HG03175 (cell line): Measurements from ENCODE around the gene CFAP410.

Source experiments
- ATAC-seq: cut with Tn5 transposase; IDR thresholded peaks from one replicate; pipeline ENCODE4 v1.9.1; 2021; ENCODE audit warnings: mild to moderate bottlenecking, moderate library complexity; ENCODE audit not compliant: unreplicated experiment

Gene CFAP410

DNA sequence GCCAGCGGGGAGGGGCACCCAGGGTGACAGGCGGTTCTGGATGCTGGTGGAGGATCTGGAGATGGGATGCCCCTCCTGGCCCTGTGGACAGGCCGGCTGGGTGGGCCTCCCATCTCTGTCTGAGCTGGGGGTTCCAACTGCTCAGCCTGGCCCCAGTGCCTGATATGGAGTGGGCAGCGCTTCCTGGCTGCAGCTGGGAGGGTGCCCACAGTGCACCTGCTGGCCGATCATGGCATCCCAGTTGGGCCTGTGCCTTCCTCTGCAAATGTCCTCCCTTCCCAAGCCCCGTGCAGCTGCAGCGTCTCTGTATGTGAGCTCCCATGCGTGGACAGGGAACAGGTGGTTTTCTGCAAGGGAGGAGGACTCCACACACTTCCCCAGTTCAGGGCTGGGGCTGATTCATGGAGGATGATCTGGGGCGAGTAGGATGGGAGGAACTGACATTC is 37.2 kb downstream of the CFAP410 start:
- ATAC-seq = no peak

DNA sequence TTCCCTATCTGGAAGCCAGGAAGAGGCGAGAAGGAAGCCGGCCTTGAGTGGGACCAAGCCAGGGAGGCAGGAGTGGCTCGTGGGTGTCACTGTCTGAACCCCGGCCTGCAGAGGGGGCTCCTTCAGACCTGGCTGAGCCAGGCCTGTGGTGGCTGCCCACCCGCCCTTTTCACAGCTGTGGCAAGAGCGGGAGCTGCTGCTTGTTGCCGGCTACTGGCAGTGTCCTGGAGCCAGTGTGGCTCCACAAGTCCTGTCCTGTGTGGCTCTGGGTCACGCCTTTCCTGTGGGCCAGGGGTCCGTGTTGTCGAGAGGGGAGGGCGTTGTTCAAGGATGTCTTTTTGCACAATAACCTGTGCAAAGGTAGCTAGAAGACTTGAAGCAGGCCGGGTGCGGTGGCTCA is 38.0 kb downstream of the CFAP410 start:
- ATAC-seq = no peak

DNA sequence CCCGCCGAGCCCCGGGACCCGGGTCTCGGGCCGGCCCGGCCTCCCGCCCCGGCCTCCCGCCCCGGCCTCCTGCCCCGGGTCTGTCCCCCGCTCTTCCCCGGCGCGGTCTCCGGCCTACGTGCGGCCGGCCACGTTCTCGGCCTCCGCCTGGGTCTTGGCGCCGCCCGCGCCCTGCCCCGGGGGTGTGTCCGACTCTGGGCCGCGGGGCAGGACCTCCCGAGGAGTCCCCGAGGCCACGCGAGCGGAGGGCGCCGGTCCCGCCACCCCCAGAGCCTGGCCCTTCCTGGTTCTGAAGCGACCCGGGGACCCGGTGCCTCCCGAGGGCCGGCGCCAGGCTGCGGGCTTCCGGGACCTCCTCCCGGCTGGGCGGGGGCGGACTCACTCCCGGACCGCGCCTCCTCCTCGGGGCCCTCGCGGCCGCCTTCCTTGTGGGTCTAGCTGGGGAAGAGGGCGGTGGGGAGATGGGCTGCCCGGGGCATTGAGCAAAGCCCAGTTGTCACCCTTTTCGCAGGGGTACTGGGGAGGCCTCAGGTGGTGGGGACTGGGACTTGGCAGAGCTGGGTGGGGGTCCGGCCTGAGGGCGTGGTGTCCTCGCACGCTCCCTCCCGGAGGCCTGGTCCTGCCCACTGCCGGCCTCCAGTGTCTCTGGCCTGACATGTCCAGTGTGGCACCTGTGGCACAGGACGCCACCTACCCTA is 38.8 kb downstream of the CFAP410 start:
- peak; percentile 27 for ATAC-seq

DNA sequence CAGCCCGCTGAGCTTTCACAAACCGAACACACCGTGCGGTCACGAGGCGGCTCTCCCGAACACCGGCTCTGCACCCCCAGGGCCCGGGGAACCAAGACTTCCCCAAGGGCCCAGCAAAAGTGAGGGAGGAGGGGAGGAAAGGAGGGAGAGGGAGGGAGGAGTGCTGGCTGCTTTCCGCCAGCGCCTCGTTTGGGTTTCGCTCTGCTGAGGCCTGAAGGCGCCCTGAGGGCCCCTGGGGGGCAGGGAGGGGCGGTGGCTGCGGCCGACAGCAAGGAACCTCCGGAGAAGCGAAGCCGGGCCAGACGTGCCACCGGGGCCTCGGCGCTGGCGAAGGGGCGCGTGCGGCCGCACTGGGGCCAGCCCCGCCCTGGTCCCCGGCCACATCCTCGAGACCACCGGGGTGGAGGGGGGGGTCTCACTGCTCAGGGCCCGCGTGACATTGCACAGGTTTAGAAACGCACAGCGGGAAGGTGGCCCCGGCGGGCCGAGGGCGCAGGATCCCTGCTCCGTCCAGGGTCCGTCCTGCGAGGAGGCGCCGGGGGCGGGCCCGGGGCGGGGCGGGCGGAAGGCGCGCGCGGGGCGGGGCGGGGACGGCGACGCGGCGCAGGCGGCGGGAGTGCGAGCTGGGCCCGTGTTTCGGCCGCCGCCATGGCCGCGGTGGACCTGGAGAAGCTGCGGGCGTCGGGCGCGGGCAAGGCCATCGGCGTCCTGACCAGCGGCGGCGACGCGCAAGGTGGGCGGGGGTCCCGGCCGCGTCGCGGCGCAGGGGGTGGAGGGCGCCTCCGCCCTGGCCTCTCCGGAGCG is 39.5 kb downstream of the CFAP410 start, which contains the start of gene PFKL:
TSS of gene PFKL (plus strand) at position 596 of the 804 bp plus-strand sequence. CDS start at position 649, 53 bp downstream.
- ATAC-seq = peak; percentile 61

DNA sequence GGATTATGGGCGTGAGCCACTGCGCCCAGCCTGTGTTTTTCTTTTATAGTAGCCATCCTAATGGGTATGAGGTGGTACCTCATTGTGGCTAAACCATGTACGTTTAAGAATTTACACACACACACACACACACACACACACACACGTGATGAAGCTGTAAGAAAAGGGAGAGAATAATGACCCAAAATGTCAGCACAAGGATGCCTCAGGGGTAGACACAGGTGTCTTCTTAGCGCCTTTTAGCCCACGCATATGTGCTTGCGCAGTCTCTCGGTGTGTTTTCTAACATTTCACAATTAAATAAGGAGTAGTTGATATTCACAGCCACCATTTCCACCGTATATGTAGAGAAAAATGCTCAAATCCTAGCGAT is 40.1 kb downstream of the CFAP410 start:
- ATAC-seq = no peak

DNA sequence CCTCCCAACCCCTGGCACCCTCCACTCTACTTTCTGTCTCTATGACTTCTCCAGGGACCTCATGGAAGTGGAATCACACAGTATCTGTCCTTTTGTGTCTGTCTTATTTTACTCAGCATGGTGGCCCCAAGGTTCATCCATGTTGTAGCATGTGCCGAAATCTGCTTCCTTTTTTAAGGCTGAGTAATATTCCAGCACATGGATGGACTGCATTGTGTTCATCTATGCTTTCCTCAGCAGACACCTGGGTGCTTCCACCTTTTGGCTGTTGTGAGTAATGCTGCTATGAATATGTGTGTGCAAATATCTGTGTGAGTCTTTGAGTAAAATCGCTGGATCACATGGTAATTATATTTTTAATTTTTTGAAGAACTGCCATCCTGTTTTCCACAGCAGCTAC is 40.9 kb downstream of the CFAP410 start:
- ATAC-seq = no peak

DNA sequence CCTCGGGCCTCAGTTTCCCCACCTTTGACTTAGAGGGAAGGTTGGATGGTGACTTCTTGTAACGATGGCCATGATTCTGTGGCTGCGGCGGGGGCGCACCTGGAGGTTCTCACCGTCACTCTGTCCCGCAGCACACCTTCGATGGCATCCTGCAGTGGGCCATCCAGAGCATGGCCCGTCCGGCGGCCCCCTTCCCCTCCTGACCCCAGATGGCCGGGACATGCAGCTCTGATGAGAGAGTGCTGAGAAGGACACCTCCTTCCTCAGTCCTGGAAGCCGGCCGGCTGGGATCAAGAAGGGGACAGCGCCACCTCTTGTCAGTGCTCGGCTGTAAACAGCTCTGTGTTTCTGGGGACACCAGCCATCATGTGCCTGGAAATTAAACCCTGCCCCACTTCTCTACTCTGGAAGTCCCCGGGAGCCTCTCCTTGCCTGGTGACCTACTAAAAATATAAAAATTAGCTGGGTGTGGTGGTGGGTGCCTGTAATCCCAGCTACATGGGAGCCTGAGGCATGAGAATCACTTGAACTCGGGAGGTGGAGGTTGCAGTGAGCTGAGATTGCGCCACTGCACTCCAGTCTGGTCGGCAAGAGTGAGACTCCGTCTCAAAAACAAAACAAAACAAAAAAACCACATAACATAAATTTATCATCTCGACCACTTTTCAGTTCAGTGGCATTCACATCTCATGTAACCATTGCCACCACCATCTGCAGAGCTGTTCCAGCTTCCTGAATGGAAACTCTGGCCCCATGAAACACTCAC is 41.5 kb downstream of the CFAP410 start:
- no peak for ATAC-seq

DNA sequence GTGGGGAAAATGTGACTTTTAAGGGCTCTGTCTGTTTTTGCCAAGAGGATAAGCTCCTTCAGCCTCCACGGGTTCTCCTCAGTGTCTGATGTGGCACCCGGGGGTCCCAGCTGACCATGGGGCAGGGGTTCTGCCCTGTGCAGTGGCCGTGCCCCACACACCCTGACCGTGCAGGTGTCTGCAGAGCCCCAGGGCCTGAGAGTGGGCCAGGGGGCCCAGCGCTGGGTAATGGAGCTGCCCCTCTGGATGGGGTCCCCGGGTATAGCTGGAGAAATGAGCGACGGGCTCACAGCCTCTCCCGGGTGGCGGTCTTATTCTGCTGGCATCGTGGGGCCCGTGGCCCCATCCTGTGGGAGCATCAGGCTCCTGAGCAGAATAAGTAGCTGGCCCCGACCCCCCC is 42.3 kb downstream of the CFAP410 start:
- ATAC-seq = no peak

DNA sequence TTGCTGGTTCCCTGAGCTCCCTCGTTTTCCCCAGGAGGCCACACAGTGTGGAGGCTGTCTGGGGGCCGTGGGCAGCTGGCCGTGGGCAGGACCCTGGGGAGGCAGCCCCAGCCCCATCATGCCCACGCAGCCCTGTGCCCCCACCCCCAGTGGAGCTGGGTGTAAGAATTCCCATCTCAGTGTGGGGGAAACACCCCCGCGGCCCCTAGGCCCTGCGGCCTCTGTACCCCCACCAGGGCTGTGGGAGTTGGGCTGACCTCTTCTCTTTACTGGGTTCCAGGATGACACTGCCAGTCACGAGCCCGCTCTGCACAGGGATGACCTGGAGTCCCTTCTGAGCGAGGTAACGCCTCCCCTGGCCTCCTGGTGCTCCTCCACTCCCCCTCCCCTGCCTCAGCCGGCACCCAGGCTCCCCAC is 43.1 kb downstream of the CFAP410 start:
- no peak for ATAC-seq

DNA sequence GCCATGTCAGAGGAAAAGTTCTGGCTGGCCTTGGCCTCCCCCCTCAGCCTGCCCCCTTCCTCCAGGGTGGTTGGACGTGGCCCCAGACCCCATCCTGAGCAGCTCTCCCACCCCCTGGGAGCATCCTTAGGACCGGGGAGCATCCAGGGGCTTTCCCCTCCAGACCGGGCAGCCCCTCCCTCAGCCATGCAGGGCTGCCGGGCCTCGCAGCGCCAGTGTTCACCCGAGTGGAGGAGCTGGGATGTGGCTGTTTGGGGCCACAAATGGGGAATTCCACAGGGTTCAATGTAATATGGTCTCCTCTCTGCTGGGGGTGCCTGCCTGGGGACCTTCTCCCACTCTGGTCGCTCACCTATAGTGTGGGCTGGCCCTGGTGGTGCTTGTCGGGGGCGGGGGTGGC is 43.5 kb downstream of the CFAP410 start:
- ATAC-seq = no peak

DNA sequence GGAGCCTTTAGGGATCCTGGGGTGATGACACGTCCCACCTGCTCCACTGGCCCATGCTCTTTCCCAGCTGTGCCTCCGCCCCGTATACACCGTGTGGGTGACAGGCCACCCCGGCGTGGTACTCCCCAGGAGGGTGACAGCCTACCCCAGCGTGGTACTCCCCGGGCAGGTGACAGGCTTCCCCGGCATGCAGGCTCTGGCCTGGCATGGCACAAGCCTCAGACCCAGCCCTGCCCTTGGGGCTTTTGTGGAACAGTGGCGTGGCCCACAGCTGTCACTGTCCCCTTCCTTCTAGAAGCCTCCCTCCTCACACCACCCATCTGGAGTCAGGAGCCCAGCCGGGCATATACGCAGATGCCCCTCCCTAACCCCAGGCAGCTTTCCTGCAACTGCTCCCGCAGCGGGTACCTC is 44.0 kb downstream of the CFAP410 start:
- no peak for ATAC-seq

DNA sequence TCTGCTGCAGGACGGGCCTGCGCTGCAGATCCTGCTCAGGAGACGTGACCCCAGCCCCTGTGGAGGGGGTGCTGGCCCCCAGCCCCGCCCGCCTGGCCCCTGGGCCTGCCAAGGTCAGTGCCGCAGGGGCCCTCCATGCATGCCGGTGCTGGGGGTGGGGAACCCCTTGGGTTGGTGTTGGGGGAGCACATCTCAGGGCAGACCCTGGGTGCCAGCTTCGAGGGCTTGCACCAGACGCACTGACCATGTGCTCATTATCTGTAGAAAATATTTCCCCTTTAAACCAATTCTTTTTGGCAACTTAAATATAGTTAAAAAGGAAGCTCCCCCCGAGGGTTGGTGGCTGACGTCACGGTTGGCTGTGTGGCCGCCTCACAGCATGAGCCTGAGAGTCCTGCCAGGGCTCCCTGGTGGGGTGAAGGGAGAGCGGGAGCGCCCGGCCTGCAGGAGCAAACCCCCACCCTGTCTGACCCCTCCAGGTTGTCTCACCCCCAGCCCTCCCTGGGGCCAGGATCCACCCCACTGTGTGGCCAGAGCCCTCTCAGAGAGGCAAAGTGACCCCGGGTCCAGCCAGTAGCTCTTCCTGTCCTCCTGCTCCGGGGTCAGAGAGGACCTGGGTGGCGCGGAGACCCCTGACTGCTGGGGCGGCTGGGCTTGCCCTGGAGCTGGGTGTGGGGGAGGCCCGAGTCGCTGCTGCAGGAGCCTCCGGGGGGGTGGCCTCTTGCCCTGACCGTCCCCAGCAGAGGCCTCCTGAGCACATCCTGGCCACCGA is 44.6 kb downstream of the CFAP410 start:
- no peak for ATAC-seq

DNA sequence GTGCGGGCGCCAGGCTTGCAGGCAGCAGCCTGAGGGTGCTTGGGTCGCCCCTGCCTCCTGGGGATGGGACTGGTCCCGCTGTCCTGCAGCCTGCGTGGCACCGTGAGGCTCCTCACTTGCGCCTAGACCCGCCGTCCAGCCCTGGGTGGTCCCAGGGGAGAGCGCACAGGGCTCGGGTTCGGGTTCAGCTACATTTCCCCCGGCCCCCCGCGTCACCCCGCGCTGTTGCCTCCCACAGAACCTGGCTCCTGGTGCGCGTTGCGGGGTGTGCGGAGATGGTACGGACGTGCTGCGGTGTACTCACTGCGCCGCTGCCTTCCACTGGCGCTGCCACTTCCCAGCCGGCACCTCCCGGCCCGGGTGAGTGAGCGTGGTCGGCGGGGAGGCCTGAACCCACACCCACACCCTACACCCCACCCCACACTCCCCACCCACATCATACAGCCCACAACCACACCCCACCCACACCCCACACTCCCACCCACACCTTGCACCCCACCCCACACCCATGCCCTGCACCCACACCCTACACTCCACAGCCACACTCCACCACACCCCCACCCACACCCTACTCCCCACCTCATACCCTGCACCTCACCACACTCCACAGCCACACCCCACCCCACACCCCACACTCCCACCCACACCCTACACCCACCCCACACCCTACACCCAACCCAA is 45.5 kb downstream of the CFAP410 start:
- ATAC-seq = no peak

DNA sequence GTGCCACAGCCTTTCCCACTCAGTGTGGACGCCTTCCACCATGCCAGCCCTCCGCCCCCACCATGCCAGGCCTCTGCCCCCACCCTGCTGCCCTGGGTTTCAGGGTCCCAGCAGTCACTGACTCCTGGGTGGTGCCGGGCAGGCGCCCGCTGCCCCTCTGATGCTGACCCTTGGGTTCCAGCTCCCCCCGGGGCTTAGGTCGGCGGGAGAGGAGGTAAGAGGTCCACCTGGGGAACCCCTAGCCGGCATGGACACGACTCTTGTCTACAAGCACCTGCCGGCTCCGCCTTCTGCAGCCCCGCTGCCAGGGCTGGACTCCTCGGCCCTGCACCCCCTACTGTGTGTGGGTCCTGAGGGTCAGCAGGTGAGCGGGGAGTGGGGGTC is 46.4 kb downstream of the CFAP410 start:
- no peak for ATAC-seq

DNA sequence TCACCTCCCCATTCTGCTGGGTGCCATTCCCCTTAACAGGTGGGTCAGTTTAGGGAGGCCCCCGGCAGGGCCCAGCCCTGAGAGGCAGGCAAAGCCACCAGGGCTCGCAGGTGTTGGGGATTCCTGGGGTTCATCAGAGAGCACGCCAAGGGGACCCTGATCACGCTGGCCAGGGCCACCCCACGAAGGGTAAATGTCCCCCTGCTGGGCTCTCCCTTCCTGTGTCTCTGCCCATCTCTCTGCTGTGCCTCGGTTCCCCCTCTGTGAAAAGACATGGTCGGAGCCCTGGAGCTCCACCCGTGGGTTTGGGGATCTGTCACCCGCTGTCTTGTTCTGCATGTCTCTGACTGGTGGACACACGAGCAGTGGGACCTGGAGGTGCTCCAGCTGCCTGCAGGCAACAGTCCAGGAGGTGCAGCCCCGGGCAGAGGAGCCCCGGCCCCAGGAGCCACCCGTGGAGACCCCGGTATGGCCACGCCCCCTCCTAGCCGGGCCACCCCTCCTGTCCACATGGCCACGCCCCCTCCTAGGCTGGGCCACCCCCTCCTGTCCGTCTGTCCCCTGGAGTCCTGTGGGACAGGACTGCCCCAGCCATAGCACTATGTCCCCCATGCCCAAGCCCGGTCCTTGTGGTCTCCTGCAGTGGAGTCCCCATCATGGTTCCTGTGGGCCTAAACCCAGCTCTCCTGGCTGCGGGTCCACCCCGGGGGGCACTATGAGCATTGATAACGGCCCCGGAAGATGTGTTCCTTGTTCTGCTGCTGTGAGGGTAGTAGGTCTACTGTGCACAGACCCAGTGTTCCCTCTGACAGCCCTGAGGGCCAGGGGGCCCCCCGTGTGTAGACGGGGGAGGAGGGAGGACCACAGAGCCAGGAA is 47.0 kb downstream of the CFAP410 start:
- no peak for ATAC-seq

DNA sequence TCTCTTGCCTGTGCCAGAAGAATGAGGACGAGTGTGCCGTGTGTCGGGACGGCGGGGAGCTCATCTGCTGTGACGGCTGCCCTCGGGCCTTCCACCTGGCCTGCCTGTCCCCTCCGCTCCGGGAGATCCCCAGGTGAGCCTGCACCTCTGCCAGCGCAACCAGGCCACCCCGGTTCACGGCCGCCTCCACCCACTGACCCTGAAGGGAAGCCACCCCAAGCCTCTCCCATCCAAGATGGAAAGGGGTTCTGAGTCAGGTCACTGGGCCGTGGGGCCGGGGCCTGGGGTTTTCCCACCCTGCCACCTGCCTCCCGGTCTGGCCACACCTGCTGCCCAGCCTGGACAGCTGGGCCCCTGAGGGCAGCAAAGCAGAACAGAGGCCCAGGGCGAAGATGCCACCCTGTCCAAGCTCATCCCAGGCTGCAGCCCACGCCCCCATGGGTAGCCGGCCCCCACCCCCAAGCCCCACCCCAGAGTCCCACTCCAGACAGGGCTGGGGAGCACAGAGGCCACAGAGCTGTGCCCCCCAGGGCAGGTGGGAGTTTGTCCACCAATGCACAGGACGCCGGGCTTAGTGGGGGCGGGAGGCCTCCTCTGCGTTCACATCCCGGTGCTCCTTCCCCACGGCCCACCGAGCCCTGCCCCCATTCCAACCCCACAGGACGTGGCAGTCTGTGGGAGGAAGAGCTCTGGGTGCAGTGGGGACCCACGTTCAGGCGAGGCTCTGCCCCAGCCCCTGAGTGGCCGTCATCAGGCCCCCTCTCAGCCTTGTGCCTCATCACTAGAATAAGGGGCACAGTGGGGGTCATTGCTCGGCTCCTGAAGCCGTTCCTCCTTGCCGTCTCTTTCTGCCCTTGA is 47.9 kb downstream of the CFAP410 start:
- ATAC-seq = no peak

DNA sequence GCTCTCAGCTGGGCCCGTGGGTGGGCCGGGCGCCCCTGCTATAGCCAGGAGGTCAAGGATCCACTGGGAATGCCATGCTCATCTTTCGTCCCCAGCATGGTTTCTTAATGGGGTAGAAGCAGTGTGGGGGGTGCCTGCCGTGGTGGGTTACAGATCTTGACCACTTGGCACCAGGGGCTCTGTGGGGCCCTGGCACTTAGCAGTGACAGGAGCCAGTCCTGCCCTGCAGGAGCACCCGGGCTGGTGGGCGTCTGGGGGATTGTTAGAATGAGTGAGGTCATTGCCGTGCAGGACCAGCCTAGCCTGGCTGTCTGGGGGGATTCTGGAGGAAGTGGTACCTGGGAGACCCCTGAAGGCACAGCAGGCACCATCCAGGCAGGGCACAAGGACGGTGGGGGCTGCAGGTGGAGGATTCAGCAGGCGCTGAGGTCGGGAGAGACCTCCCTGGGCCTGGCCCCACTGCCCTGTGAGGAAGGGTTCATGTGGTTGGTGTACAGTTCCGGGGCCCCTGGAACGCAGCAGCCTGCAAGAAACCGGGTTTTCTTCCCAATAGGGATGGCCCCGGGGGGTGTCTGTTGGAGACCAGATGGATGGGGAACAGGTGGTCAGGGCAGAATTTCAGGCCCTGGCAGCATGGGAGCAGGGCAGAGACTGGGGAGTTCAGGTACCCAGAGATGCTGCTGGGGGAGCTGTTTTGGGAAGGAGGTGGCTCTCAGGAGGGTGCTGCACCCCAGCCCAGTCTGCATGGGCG is 48.7 kb downstream of the CFAP410 start:
- ATAC-seq = no peak
